ENCODE results near the gene GMDS. TPM values are rescaled to one million over a fixed set of nuclear protein-coding genes. Genes with fewer than 3 reads are reported as not detected.

The GMDS gene
- polyA plus RNA-seq, 1 experiment = 7.1 TPM

GRCh38 chr6:1662534-1662933 is 582.9 kb downstream of the GMDS start:
- no peaks in the 10 kb centered on the region for H3K27me3 ChIP-seq (ENCODE audit: control insufficient read depth, insufficient read depth, low read length)
- no peak overlapping the region for H3K4me3 ChIP-seq (ENCODE audit: low read depth, low read length)
- H3K36me3 ChIP-seq (ENCODE audit: control insufficient read depth, insufficient read depth, low read length) = no peaks in the 10 kb centered on the region
- TF ChIP-seq CTCF (IDR thresholded peaks at IDR 0.05; ENCODE audit: insufficient read depth, low read depth, low read length) = no peak
- ChIA-PET CTCF (interaction anchor here (1.3 kb wide), 1 partner anchor 51 kb away, joined by 3 read pairs; no protein-coding TSS in a partner anchor), POLR2A (no interaction called here)
- DNase-seq (ENCODE audit: low read depth) = no peak

- H3K36me3 ChIP-seq (ENCODE audit: control insufficient read depth, insufficient read depth, low read length) = no peaks in the 10 kb centered on the region
- CTCF ChIA-PET = no interaction called here
- DNase-seq (ENCODE audit: low read depth) = no peak
- POLR2A ChIA-PET = no interaction called here
- H3K4me3 ChIP-seq (ENCODE audit: low read depth, low read length) = no peak overlapping the region
- no peak for TF ChIP-seq CTCF (IDR thresholded peaks at IDR 0.05; ENCODE audit: insufficient read depth, low read depth, low read length)
- H3K27me3 ChIP-seq (ENCODE audit: control insufficient read depth, insufficient read depth, low read length) = no peaks in the 10 kb centered on the region
Observed at GRCh38 chr6:1659816-1660215, 585.6 kb downstream of the GMDS start.

- TF ChIP-seq CTCF (IDR thresholded peaks at IDR 0.05; ENCODE audit: insufficient read depth, low read depth, low read length) = no peak
- ChIA-PET POLR2A (no interaction called here), CTCF (interaction anchor here (1.3 kb wide), 1 partner anchor 11 kb away, joined by 3 read pairs; no protein-coding TSS in a partner anchor)
- no peak for DNase-seq (ENCODE audit: low read depth)
- Histone ChIP-seq H3K4me3 (ENCODE audit: low read depth, low read length) (no peak overlapping the region), H3K36me3 (ENCODE audit: control insufficient read depth, insufficient read depth, low read length) (no peaks in the 10 kb centered on the region), H3K27me3 (ENCODE audit: control insufficient read depth, insufficient read depth, low read length) (no peaks in the 10 kb centered on the region)
Observed at GRCh38 chr6:1658212-1659005, 587.0 kb downstream of the GMDS start.

GRCh38 chr6:1657771-1658165 is 587.6 kb downstream of the GMDS start:
- DNase-seq (ENCODE audit: low read depth) = no peak
- no peaks in the 10 kb centered on the region for H3K36me3 ChIP-seq (ENCODE audit: control insufficient read depth, insufficient read depth, low read length)
- TF ChIP-seq CTCF (IDR thresholded peaks at IDR 0.05; ENCODE audit: insufficient read depth, low read depth, low read length) = no peak
- H3K4me3 ChIP-seq (ENCODE audit: low read depth, low read length) = no peak overlapping the region
- no peaks in the 10 kb centered on the region for H3K27me3 ChIP-seq (ENCODE audit: control insufficient read depth, insufficient read depth, low read length)
- CTCF ChIA-PET = no interaction called here
- POLR2A ChIA-PET = no interaction called here

GRCh38 chr6:1657116-1657770 is 588.2 kb downstream of the GMDS start:
- CTCF ChIA-PET = no interaction called here
- DNase-seq (ENCODE audit: low read depth) = no peak
- no peak overlapping the region for H3K4me3 ChIP-seq (ENCODE audit: low read depth, low read length)

More at GRCh38 chr6:1657116-1657770, 588.2 kb downstream of the GMDS start:
- Histone ChIP-seq H3K27me3 (ENCODE audit: control insufficient read depth, insufficient read depth, low read length) (no peaks in the 10 kb centered on the region), H3K36me3 (ENCODE audit: control insufficient read depth, insufficient read depth, low read length) (no peaks in the 10 kb centered on the region)
- no peak for TF ChIP-seq CTCF (IDR thresholded peaks at IDR 0.05; ENCODE audit: insufficient read depth, low read depth, low read length)
- POLR2A ChIA-PET = no interaction called here

Measured in BJ (cell line).